Measurements from ENCODE around the gene IL1RAPL1. TPM values are rescaled to one million over a fixed set of nuclear protein-coding genes. Genes with fewer than 3 reads are reported as not detected.

Gene IL1RAPL1
- total and polyA plus RNA-seq, 8 donors: 0.06 to 3.3 (median 0.31) TPM; not detected in 3

DNA sequence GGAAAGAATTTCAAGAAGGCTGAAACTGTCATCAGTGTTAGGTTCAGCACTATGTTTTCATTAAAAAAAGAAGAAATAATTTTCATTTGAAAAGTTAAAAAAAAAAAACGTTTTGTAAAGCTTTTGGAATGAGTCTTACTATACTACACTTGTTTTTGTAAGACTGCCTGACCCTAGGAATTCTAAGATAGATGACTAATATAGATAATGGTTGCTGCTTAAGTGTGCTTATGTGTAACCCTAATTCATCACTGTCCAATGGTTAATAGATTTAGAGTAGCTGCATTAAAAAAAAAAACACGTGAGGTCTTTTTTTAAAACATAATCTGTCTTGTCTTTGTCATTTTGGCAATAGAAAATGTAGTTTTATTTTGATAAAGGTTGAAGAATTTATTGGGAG lies 323.2 kb downstream of the IL1RAPL1 start:
- TF ChIP-seq EP300 (IDR thresholded peaks at IDR 0.05): no peak
- TF ChIP-seq, protein P1, sequence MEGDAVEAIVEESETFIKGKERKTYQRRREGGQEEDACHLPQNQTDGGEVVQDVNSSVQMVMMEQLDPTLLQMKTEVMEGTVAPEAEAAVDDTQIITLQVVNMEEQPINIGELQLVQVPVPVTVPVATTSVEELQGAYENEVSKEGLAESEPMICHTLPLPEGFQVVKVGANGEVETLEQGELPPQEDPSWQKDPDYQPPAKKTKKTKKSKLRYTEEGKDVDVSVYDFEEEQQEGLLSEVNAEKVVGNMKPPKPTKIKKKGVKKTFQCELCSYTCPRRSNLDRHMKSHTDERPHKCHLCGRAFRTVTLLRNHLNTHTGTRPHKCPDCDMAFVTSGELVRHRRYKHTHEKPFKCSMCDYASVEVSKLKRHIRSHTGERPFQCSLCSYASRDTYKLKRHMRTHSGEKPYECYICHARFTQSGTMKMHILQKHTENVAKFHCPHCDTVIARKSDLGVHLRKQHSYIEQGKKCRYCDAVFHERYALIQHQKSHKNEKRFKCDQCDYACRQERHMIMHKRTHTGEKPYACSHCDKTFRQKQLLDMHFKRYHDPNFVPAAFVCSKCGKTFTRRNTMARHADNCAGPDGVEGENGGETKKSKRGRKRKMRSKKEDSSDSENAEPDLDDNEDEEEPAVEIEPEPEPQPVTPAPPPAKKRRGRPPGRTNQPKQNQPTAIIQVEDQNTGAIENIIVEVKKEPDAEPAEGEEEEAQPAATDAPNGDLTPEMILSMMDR (IDR thresholded peaks at IDR 0.05): no peak
- no peak for TF ChIP-seq POLR2AphosphoS5 (IDR thresholded peaks at IDR 0.05)
- no peak for TF ChIP-seq POLR2A (IDR thresholded peaks at IDR 0.05)
- no peak overlapping the region for H3K27ac ChIP-seq
- H3K4me1 ChIP-seq: no peaks in the 10 kb centered on the region
- no peaks in the 10 kb centered on the region for H3K9me3 ChIP-seq
- no peak overlapping the region for H3K4me3 ChIP-seq
- H3K27me3 ChIP-seq: no peaks in the 10 kb centered on the region
- WGBS, 5 donors: 7 to 20% (median 15%) methylated on average over 2 of the region's 2 CpGs
- intact Hi-C loops (cut with DNase I; ENCODE audit: low total_unique reads): no loop called here
- no peak for DNase-seq
- H3K36me3 ChIP-seq: no peaks in the 10 kb centered on the region

DNA sequence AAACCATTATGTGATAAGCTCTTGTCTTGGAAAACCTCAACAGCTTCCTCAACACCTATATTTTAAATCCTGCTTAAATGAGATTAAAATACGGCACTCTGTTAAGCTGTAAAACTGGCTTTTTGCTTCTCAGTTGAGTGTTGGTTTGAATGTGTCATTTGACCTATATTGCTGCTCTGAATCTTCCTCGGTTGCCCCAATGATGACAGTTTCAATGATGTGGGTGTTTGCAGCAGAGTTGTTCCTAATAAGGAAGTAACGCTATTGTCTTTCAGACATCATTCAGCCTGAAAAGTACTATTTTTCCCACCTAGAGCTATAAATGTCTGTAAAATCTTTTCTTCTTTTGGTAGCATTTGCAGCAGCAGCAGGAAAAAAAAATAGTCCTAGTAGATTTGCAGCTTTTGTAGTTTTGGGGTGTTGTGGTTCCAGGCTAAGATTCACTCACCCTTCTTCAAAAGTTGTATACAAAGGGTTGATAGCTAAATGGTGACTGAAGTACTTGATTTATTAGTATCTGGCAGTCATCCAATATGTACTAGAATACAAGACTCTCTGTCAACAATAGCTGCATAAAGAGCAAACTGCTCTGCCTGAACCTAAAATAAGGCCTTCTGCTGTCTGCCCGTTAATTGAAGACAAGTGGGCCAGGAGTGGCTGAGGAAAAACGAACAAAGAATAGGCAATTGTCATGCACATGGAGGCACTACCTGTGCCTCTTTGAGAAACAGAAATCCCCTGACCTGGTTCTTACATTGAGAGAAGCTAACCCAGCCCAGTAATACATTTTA lies 333.1 kb downstream of the IL1RAPL1 start:
- no peak overlapping the region for H3K4me3 ChIP-seq
- 45 to 55% (median 47%) methylated on average over 5 of the region's 5 CpGs for WGBS, 5 donors
- H3K9me3 ChIP-seq: no peaks in the 10 kb centered on the region
- no peaks in the 10 kb centered on the region for H3K27me3 ChIP-seq
- H3K27ac ChIP-seq: no peak overlapping the region
- TF ChIP-seq EP300 (IDR thresholded peaks at IDR 0.05) (no peak), POLR2AphosphoS5 (IDR thresholded peaks at IDR 0.05) (no peak), POLR2A (IDR thresholded peaks at IDR 0.05) (no peak)
- TF ChIP-seq, protein P1 (IDR thresholded peaks at IDR 0.05): no peak
- no peaks in the 10 kb centered on the region for H3K36me3 ChIP-seq
- intact Hi-C loops (cut with DNase I; ENCODE audit: low total_unique reads): no loop called here
- no peaks in the 10 kb centered on the region for H3K4me1 ChIP-seq
- peak in 1 of 2 donors; percentile 12 for DNase-seq

DNA sequence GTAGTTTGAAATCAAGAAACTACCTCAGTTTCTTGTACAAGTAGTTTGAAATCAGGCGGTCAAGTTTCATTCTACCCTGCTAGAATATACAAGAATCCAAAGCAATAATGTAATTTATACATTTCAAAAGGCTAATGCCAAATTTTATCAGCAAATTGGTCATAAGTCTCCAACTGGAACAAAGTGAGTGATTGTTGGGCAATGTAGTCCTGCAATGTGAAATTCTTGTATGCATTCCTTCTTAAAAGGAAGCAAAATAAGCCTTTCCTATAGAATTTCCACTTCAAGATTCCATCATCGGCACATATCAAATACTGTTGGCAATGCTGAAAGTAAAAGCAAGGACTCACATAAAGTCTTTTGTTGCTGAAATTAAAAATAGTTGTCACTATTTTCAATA lies 334.9 kb downstream of the IL1RAPL1 start:
- Histone ChIP-seq H3K9me3 (no peaks in the 10 kb centered on the region), H3K4me3 (no peak overlapping the region), H3K27ac (no peak overlapping the region), H3K27me3 (no peaks in the 10 kb centered on the region), H3K4me1 (no peaks in the 10 kb centered on the region), H3K36me3 (no peaks in the 10 kb centered on the region)
- DNase-seq: no peak
- TF ChIP-seq POLR2AphosphoS5 (IDR thresholded peaks at IDR 0.05) (no peak), POLR2A (IDR thresholded peaks at IDR 0.05) (no peak), EP300 (IDR thresholded peaks at IDR 0.05) (no peak)
- TF ChIP-seq, protein P1 (IDR thresholded peaks at IDR 0.05): no peak
- intact Hi-C loops (cut with DNase I; ENCODE audit: low total_unique reads): no loop called here
- WGBS, 5 donors: 88 to 98% (median 92%) methylated on average over 2 of the region's 2 CpGs

DNA sequence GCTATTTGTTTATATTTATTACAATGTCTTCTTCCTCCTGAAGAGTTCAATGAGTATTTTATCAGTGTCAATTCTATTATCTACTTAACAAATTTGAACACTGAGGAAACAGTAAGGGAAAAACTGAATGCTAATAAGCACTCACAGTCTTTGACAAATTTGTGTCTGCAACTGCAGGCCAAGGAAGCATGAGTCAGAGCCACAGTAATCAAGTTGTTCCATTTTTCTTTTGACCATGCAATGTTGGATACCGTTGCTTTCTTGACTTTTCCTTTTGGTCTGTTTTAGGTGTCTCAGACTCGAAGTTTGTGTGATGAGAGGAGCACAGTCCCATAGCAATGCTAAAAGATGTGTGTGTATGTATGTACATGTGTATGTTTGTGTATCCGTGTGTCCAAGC lies 359.6 kb downstream of the IL1RAPL1 start:
- no peaks in the 10 kb centered on the region for H3K4me1 ChIP-seq
- intact Hi-C loops (cut with DNase I; ENCODE audit: low total_unique reads): no loop called here
- no peaks in the 10 kb centered on the region for H3K9me3 ChIP-seq
- no peak overlapping the region for H3K27ac ChIP-seq
- no peak for DNase-seq
- TF ChIP-seq EP300 (IDR thresholded peaks at IDR 0.05): no peak
- TF ChIP-seq, protein P1 (IDR thresholded peaks at IDR 0.05): no peak
- no peak for TF ChIP-seq POLR2A (IDR thresholded peaks at IDR 0.05)
- TF ChIP-seq POLR2AphosphoS5 (IDR thresholded peaks at IDR 0.05): no peak
- H3K4me3 ChIP-seq: no peak overlapping the region
- H3K36me3 ChIP-seq: no peaks in the 10 kb centered on the region
- WGBS, 5 donors: 56 to 81% (median 64%) methylated on average over 3 of the region's 3 CpGs
- H3K27me3 ChIP-seq: no peaks in the 10 kb centered on the region
